Testis (tissue), 3 donors: ENCODE results near the gene CDH13. TPM values are rescaled to one million over a fixed set of nuclear protein-coding genes. Genes with fewer than 3 reads are reported as not detected.

ENCODE experiments used
- DNase-seq: peaks from one replicate; pipeline ENCODE4 v3.0.0-alpha.2; 2019
- H3K27ac ChIP-seq, 2 donors: fragments of 200-600 bp; sonication (generic); one replicate each; pipeline ENCODE4 v1.5.1; 2019
- H3K27me3 ChIP-seq: fragments of 200-600 bp; sonication (generic); one replicate; pipeline ENCODE4 v1.5.1; 2019
- H3K36me3 ChIP-seq: fragments of 200-600 bp; sonication (generic); one replicate; pipeline ENCODE4 v1.5.1; 2017; ENCODE audit warnings: low read depth; ENCODE audit errors: missing control alignments
- H3K4me1 ChIP-seq: fragments of 200-600 bp; sonication (generic); one replicate; pipeline ENCODE4 v1.5.1; 2019
- H3K4me3 ChIP-seq, 2 donors: fragments of 200-600 bp; sonication (generic); one replicate each; pipeline ENCODE4 v1.5.1; 2017 to 2019
- H3K9me3 ChIP-seq: fragments of 200-600 bp; sonication (generic); one replicate; pipeline ENCODE4 v1.5.1; 2017
- CTCF ChIP-seq, 3 experiments: fragments of 450-650 bp in 2 of 3; fragments of 200-600 bp in 1 of 3; sonication (generic) in 1 of 3; IDR thresholded peaks; one replicate each; pipeline ENCODE4 v1.5.1; 2016 to 2019; ENCODE audit warnings: antibody characterized with exemption in 3 of 3, mild to moderate bottlenecking in 2 of 3, moderate library complexity in 1 of 3
- POLR2A ChIP-seq: fragments of 450-650 bp; IDR thresholded peaks from one replicate; pipeline ENCODE4 v1.6.1; 2017; ENCODE audit warnings: antibody characterized with exemption, mild to moderate bottlenecking, moderate library complexity
- WGBS, 2 donors: methylation state at CpG; one replicate each; pipeline ENCODE4 v1.1.5; 2018; 5-methylcytosine and 5-hydroxymethylcytosine counted together
- intact Hi-C: fragments of 100-400 bp; cut with DNase I; formaldehyde crosslinking; loops from one replicate; pipeline ENCODE4 v1.15.1; 2023; ENCODE audit warnings: low total_unique reads
- polyA plus RNA-seq: library from polyadenylated mRNA; stranded (reverse); fragments of 350-450 nt; fragmentation: Illumina TruSeq; extraction: RNeasy Lipid Tissue Mini Kit (QIAGEN cat#74804); gene quantifications from one replicate; pipeline ENCODE4 v1.2.3, GENCODE V29; 2014; ENCODE audit warnings: low read depth, low replicate concordance; ENCODE audit not compliant: insufficient read depth
- total RNA-seq, 2 donors: library from RNA; depleted of rRNA; stranded (reverse); fragments of >200 nt; gene quantifications; one replicate each; pipeline ENCODE4 v1.2.3, GENCODE V29; 2016

CDH13 gene
- total and polyA plus RNA-seq, 3 donors from 2014 or later: 1.2 to 11.1 (median 2.0) TPM

GRCh38 chr16:82845116-82845515 lies 218.3 kb downstream of the CDH13 start:
- Histone ChIP-seq H3K27ac (no peak overlapping the region), H3K9me3 (no peaks in the 10 kb centered on the region), H3K27me3 (no peaks in the 10 kb centered on the region), H3K4me1 (no peaks in the 10 kb centered on the region), H3K36me3 (no peaks in the 10 kb centered on the region), H3K4me3 (no peak overlapping the region)
- WGBS, 2 donors: 28 to 35% methylated on average over 3 of the region's 3 CpGs
- intact Hi-C loops: no loop called here
- no peak for DNase-seq
- TF ChIP-seq CTCF (IDR thresholded peaks at IDR 0.05) (no peak), POLR2A (no peak)

GRCh38 chr16:82846806-82847205 lies 220.0 kb downstream of the CDH13 start:
- no peaks in the 10 kb centered on the region for H3K9me3 ChIP-seq
- intact Hi-C loops: no loop called here
- no peaks in the 10 kb centered on the region for H3K27me3 ChIP-seq
- no peak overlapping the region for H3K27ac ChIP-seq
- WGBS, 2 donors: 97 to 98% methylated on average over 1 of the region's 1 CpG
- TF ChIP-seq CTCF (IDR thresholded peaks at IDR 0.05) (no peak), POLR2A (no peak)
- H3K4me3 ChIP-seq: no peak overlapping the region
- no peaks in the 10 kb centered on the region for H3K4me1 ChIP-seq
- no peak for DNase-seq
- no peaks in the 10 kb centered on the region for H3K36me3 ChIP-seq

GRCh38 chr16:82848013-82848412 lies 221.2 kb downstream of the CDH13 start:
- DNase-seq: no peak
- intact Hi-C loops: no loop called here
- TF ChIP-seq POLR2A (no peak), CTCF (IDR thresholded peaks at IDR 0.05) (no peak)
- Histone ChIP-seq H3K27me3 (no peaks in the 10 kb centered on the region), H3K27ac (no peak overlapping the region), H3K4me1 (no peaks in the 10 kb centered on the region), H3K9me3 (no peaks in the 10 kb centered on the region), H3K4me3 (no peak overlapping the region), H3K36me3 (no peaks in the 10 kb centered on the region)

GRCh38 chr16:82852388-82853008 lies 225.7 kb downstream of the CDH13 start:
- DNase-seq: no peak
- H3K36me3 ChIP-seq: no peaks in the 10 kb centered on the region
- H3K27me3 ChIP-seq: no peaks in the 10 kb centered on the region
- H3K27ac ChIP-seq: no peak overlapping the region
- no peaks in the 10 kb centered on the region for H3K4me1 ChIP-seq
- H3K9me3 ChIP-seq: no peaks in the 10 kb centered on the region
- no peak overlapping the region for H3K4me3 ChIP-seq
- intact Hi-C loops: no loop called here
- WGBS, 2 donors: 71 to 75% methylated on average over 3 of the region's 3 CpGs
- TF ChIP-seq CTCF (IDR thresholded peaks at IDR 0.05) (no peak), POLR2A (no peak)

GRCh38 chr16:82855471-82855870 lies 228.7 kb downstream of the CDH13 start:
- no peaks in the 10 kb centered on the region for H3K36me3 ChIP-seq
- TF ChIP-seq CTCF (IDR thresholded peaks at IDR 0.05): no peak
- no peak for TF ChIP-seq POLR2A
- intact Hi-C loops: no loop called here
- no peaks in the 10 kb centered on the region for H3K27me3 ChIP-seq
- WGBS, 2 donors: 61 to 62% methylated on average over 5 of the region's 5 CpGs
- H3K27ac ChIP-seq: no peak overlapping the region
- H3K4me1 ChIP-seq: no peaks in the 10 kb centered on the region
- no peak for DNase-seq
- H3K4me3 ChIP-seq: no peak overlapping the region
- H3K9me3 ChIP-seq: no peaks in the 10 kb centered on the region
